ENCODE results near the gene TWIST1.

The TWIST1 gene

GRCh38 chr7:19094598-19095352, 22.7 kb downstream of the TWIST1 start:
- no peak for DNase-seq (ENCODE audit: low spot score)

- no peak for DNase-seq (ENCODE audit: low spot score)
Measured at GRCh38 chr7:19094138-19094537, 23.3 kb downstream of the TWIST1 start.

GRCh38 chr7:19091550-19092200, 25.8 kb downstream of the TWIST1 start:
- no peak for DNase-seq (ENCODE audit: low spot score)

GRCh38 chr7:19090526-19090925, 26.9 kb downstream of the TWIST1 start:
- DNase-seq (ENCODE audit: low spot score): no peak

- no peak for DNase-seq (ENCODE audit: low spot score)
Measured at GRCh38 chr7:19089797-19090196, 27.6 kb downstream of the TWIST1 start.

- DNase-seq (ENCODE audit: low spot score): no peak
Measured at GRCh38 chr7:19089378-19089777, 28.1 kb downstream of the TWIST1 start.

GRCh38 chr7:19080093-19080492, 37.3 kb downstream of the TWIST1 start:
- DNase-seq (ENCODE audit: low spot score): no peak

GRCh38 chr7:19079066-19079465, 38.4 kb downstream of the TWIST1 start:
- no peak for DNase-seq (ENCODE audit: low spot score)

- DNase-seq (ENCODE audit: low spot score): no peak
Measured at GRCh38 chr7:19069842-19070241, 47.6 kb downstream of the TWIST1 start.

GRCh38 chr7:19066170-19066569, 51.3 kb downstream of the TWIST1 start:
- DNase-seq (ENCODE audit: low spot score): no peak

Measured in germinal center (tissue), 1 donor.